ENCODE measurements around the gene ZNF592.

The ZNF592 gene

GRCh38 chr15:84800365-84800806, 52.0 kb downstream of the ZNF592 start:
- Histone ChIP-seq H3K9me3 (ENCODE audit: control insufficient read depth in 2 of 2, low read length in 2 of 2) (no peaks in the 10 kb centered on the region), H3K9ac (ENCODE audit: low read depth in 1 of 2, low read length in 2 of 2) (no peak overlapping the region), H3K4me3 (ENCODE audit: low read length in 2 of 2) (no peak overlapping the region), H3K27ac (ENCODE audit: low read depth in 2 of 2, low read length in 2 of 2) (no peak overlapping the region), H3K36me3 (ENCODE audit: control insufficient read depth in 2 of 2, insufficient read depth in 2 of 2, low read length in 2 of 2) (peaks cover 66 to 73% of the 10 kb centered on the region in 2 donors), H3K4me1 (ENCODE audit: control insufficient read depth in 2 of 2, insufficient read depth in 2 of 2, low read length in 2 of 2) (no peaks in the 10 kb centered on the region), H3K27me3 (ENCODE audit: control insufficient read depth in 2 of 2, insufficient read depth in 2 of 2, low read length in 2 of 2) (no peaks in the 10 kb centered on the region)

- Histone ChIP-seq H3K36me3 (ENCODE audit: control insufficient read depth in 2 of 2, insufficient read depth in 2 of 2, low read length in 2 of 2) (peaks cover 34 to 52% of the 10 kb centered on the region in 2 donors), H3K4me3 (ENCODE audit: low read length in 2 of 2) (no peak overlapping the region), H3K9me3 (ENCODE audit: control insufficient read depth in 2 of 2, low read length in 2 of 2) (no peaks in the 10 kb centered on the region), H3K27ac (ENCODE audit: low read depth in 2 of 2, low read length in 2 of 2) (no peak overlapping the region), H3K9ac (ENCODE audit: low read depth in 1 of 2, low read length in 2 of 2) (no peak overlapping the region), H3K4me1 (ENCODE audit: control insufficient read depth in 2 of 2, insufficient read depth in 2 of 2, low read length in 2 of 2) (no peaks in the 10 kb centered on the region), H3K27me3 (ENCODE audit: control insufficient read depth in 2 of 2, insufficient read depth in 2 of 2, low read length in 2 of 2) (no peaks in the 10 kb centered on the region)
These were observed 55.9 kb downstream of the ZNF592 start for GRCh38 chr15:84804005-84804900.

- Histone ChIP-seq H3K27ac (ENCODE audit: low read depth in 2 of 2, low read length in 2 of 2) (no peak overlapping the region), H3K27me3 (ENCODE audit: control insufficient read depth in 2 of 2, insufficient read depth in 2 of 2, low read length in 2 of 2) (no peaks in the 10 kb centered on the region), H3K9me3 (ENCODE audit: control insufficient read depth in 2 of 2, low read length in 2 of 2) (no peaks in the 10 kb centered on the region), H3K4me1 (ENCODE audit: control insufficient read depth in 2 of 2, insufficient read depth in 2 of 2, low read length in 2 of 2) (no peaks in the 10 kb centered on the region), H3K4me3 (ENCODE audit: low read length in 2 of 2) (no peak overlapping the region), H3K36me3 (ENCODE audit: control insufficient read depth in 2 of 2, insufficient read depth in 2 of 2, low read length in 2 of 2) (peaks cover 25 to 42% of the 10 kb centered on the region in 2 donors), H3K9ac (ENCODE audit: low read depth in 1 of 2, low read length in 2 of 2) (no peak overlapping the region)
These were observed 56.8 kb downstream of the ZNF592 start for GRCh38 chr15:84805221-84805620.

DNA sequence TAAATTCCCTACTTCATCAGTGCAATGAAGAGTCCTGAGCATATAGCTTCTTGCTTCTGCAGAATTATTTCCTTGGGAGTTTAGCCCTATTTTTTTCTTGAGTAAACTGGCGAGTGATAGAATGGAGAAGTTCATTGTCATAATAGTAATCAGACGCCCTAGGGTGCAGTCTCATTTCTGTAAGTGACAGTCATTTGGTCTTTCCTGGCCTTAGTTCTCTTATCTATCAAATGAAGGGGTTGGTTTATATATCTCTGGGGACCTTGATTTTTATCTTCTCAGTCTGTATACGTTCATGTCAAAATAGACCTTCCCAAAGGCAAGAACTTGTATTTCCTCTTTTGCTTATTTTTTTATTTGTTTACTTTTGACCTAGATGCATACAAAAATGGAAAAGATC, 58.8 kb downstream of the ZNF592 start:
- no peaks in the 10 kb centered on the region for H3K4me1 ChIP-seq (ENCODE audit: control insufficient read depth in 2 of 2, insufficient read depth in 2 of 2, low read length in 2 of 2)
- no peak overlapping the region for H3K4me3 ChIP-seq (ENCODE audit: low read length in 2 of 2)
- no peak overlapping the region for H3K9ac ChIP-seq (ENCODE audit: low read depth in 1 of 2, low read length in 2 of 2)
- no peaks in the 10 kb centered on the region for H3K9me3 ChIP-seq (ENCODE audit: control insufficient read depth in 2 of 2, low read length in 2 of 2)
- H3K36me3 ChIP-seq (ENCODE audit: control insufficient read depth in 2 of 2, insufficient read depth in 2 of 2, low read length in 2 of 2) = peaks cover 10 to 24% of the 10 kb centered on the region in 2 donors
- H3K27ac ChIP-seq (ENCODE audit: low read depth in 2 of 2, low read length in 2 of 2) = no peak overlapping the region
- no peaks in the 10 kb centered on the region for H3K27me3 ChIP-seq (ENCODE audit: control insufficient read depth in 2 of 2, insufficient read depth in 2 of 2, low read length in 2 of 2)

DNA sequence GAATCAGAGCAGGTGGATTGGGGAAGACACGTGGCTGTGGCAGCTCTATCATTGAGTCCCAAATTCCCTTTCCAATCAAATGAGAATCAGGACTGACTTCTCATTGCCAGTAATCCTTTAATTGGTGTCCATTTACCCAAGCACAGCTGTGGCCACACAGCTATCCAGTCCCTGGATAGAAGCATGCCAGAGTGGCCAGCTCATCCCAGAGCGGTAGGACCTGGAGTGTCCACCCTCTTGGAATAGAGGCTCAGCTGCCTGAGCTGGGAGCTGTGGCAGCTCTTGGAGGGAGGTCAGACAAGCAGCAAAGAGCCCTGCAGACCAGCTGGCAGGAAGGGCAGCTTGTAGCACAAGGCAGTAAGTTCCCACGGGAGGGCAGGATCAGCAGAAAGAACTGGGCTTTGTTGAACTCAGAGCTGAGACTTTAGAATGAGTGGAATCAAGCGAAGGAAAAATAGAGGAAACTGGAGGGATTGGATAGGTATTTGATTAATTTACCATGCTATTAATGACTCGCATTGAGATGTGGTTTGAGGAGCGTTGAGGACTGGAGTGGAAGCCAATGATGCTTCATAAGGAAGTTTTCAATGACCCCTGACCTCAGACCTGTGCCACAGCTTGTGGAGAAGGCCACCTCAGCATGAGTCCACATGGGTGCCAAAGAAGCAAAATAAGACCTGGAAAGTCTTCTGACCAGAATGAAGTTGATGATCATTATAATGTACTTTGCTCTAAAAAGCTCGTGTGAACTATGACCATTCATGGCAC, 61.9 kb downstream of the ZNF592 start:
- Histone ChIP-seq H3K9me3 (ENCODE audit: control insufficient read depth in 2 of 2, low read length in 2 of 2) (no peaks in the 10 kb centered on the region), H3K4me1 (ENCODE audit: control insufficient read depth in 2 of 2, insufficient read depth in 2 of 2, low read length in 2 of 2) (no peaks in the 10 kb centered on the region), H3K36me3 (ENCODE audit: control insufficient read depth in 2 of 2, insufficient read depth in 2 of 2, low read length in 2 of 2) (no peaks in the 10 kb centered on the region), H3K27ac (ENCODE audit: low read depth in 2 of 2, low read length in 2 of 2) (no peak overlapping the region), H3K27me3 (ENCODE audit: control insufficient read depth in 2 of 2, insufficient read depth in 2 of 2, low read length in 2 of 2) (no peaks in the 10 kb centered on the region), H3K4me3 (ENCODE audit: low read length in 2 of 2) (no peak overlapping the region), H3K9ac (ENCODE audit: low read depth in 1 of 2, low read length in 2 of 2) (no peak overlapping the region)

DNA sequence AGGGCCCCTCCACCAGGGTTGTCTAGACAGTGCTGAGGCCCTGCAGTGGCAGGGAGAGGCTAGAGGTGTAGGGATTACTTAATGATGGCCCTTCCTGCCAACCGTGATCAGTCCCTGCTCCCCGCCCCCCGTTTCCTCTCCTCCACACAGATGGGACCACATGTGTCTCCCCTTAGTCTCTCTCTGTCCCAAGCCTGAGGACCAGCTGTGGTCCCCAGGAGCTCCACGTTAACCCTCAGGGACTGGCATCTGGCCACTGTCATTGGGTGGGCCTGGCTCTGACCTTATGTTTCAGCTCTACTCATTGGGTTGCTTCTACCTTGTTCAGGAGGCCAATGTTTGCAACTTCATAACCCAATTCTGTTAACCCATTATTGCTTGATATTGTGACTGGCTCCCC, 62.8 kb downstream of the ZNF592 start:
- no peaks in the 10 kb centered on the region for H3K9me3 ChIP-seq (ENCODE audit: control insufficient read depth in 2 of 2, low read length in 2 of 2)
- no peaks in the 10 kb centered on the region for H3K27me3 ChIP-seq (ENCODE audit: control insufficient read depth in 2 of 2, insufficient read depth in 2 of 2, low read length in 2 of 2)
- H3K9ac ChIP-seq (ENCODE audit: low read depth in 1 of 2, low read length in 2 of 2) = no peak overlapping the region
- H3K36me3 ChIP-seq (ENCODE audit: control insufficient read depth in 2 of 2, insufficient read depth in 2 of 2, low read length in 2 of 2) = no peaks in the 10 kb centered on the region
- no peak overlapping the region for H3K4me3 ChIP-seq (ENCODE audit: low read length in 2 of 2)
- H3K4me1 ChIP-seq (ENCODE audit: control insufficient read depth in 2 of 2, insufficient read depth in 2 of 2, low read length in 2 of 2) = no peaks in the 10 kb centered on the region
- no peak overlapping the region for H3K27ac ChIP-seq (ENCODE audit: low read depth in 2 of 2, low read length in 2 of 2)

DNA sequence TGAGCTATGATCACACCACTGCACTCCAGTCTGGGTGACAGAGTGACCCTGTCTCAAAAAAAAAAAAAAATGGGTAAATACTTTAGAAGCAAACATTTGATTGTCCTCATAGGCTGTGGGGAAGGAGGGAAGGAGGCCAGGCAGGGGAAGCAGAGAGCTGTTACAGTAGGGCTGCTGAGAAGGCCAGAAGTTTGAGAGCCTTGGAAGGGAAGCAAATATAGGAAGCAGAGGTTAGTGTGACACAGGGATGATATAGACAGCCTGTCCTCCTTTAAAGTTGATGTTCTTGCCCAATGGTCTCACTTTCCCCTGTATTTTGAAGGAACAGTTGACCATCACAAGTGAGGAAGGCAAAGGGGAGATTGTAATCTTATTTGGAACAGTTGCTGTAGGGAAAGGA, 63.4 kb downstream of the ZNF592 start:
- Histone ChIP-seq H3K36me3 (ENCODE audit: control insufficient read depth in 2 of 2, insufficient read depth in 2 of 2, low read length in 2 of 2) (no peaks in the 10 kb centered on the region), H3K4me1 (ENCODE audit: control insufficient read depth in 2 of 2, insufficient read depth in 2 of 2, low read length in 2 of 2) (peaks cover 0 to 2% of the 10 kb centered on the region in 2 donors), H3K27ac (ENCODE audit: low read depth in 2 of 2, low read length in 2 of 2) (no peak overlapping the region), H3K9ac (ENCODE audit: low read depth in 1 of 2, low read length in 2 of 2) (no peak overlapping the region), H3K9me3 (ENCODE audit: control insufficient read depth in 2 of 2, low read length in 2 of 2) (no peaks in the 10 kb centered on the region), H3K27me3 (ENCODE audit: control insufficient read depth in 2 of 2, insufficient read depth in 2 of 2, low read length in 2 of 2) (no peaks in the 10 kb centered on the region), H3K4me3 (ENCODE audit: low read length in 2 of 2) (no peak overlapping the region)

GRCh38 chr15:84812842-84813241, 64.5 kb downstream of the ZNF592 start:
- Histone ChIP-seq H3K9me3 (ENCODE audit: control insufficient read depth in 2 of 2, low read length in 2 of 2) (no peaks in the 10 kb centered on the region), H3K4me1 (ENCODE audit: control insufficient read depth in 2 of 2, insufficient read depth in 2 of 2, low read length in 2 of 2) (peaks cover 0 to 3% of the 10 kb centered on the region in 2 donors), H3K9ac (ENCODE audit: low read depth in 1 of 2, low read length in 2 of 2) (no peak overlapping the region), H3K4me3 (ENCODE audit: low read length in 2 of 2) (no peak overlapping the region), H3K27me3 (ENCODE audit: control insufficient read depth in 2 of 2, insufficient read depth in 2 of 2, low read length in 2 of 2) (no peaks in the 10 kb centered on the region), H3K27ac (ENCODE audit: low read depth in 2 of 2, low read length in 2 of 2) (no peak overlapping the region), H3K36me3 (ENCODE audit: control insufficient read depth in 2 of 2, insufficient read depth in 2 of 2, low read length in 2 of 2) (no peaks in the 10 kb centered on the region)

- Histone ChIP-seq H3K4me3 (ENCODE audit: low read length in 2 of 2) (no peak overlapping the region), H3K9ac (ENCODE audit: low read depth in 1 of 2, low read length in 2 of 2) (no peak overlapping the region), H3K4me1 (ENCODE audit: control insufficient read depth in 2 of 2, insufficient read depth in 2 of 2, low read length in 2 of 2) (peaks cover 0 to 3% of the 10 kb centered on the region in 2 donors), H3K27me3 (ENCODE audit: control insufficient read depth in 2 of 2, insufficient read depth in 2 of 2, low read length in 2 of 2) (no peaks in the 10 kb centered on the region), H3K9me3 (ENCODE audit: control insufficient read depth in 2 of 2, low read length in 2 of 2) (no peaks in the 10 kb centered on the region), H3K36me3 (ENCODE audit: control insufficient read depth in 2 of 2, insufficient read depth in 2 of 2, low read length in 2 of 2) (no peaks in the 10 kb centered on the region), H3K27ac (ENCODE audit: low read depth in 2 of 2, low read length in 2 of 2) (no peak overlapping the region)
These were observed 65.0 kb downstream of the ZNF592 start for GRCh38 chr15:84813435-84813834.

DNA sequence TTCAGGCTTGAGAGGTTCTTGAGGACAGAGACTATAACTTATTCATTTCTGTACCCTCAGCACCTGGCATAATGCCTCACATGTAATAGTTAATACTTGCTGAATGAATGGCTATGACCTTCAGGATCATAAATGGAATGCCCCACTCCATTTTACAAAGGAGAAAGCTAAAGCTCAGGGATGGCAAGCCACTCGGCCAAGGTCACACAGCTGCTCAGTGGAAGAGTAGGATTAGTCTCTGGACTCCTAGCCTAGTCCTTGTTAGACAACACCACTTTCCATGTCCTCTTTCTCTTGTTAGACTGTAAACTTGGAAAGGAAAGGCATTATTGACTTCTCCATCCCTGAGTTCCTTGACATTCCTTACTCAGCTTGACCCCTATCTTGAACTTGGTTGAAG, 65.5 kb downstream of the ZNF592 start:
- no peak overlapping the region for H3K27ac ChIP-seq (ENCODE audit: low read depth in 2 of 2, low read length in 2 of 2)

More for the DNA sequence above, 65.5 kb downstream of the ZNF592 start:
- Histone ChIP-seq H3K27me3 (ENCODE audit: control insufficient read depth in 2 of 2, insufficient read depth in 2 of 2, low read length in 2 of 2) (no peaks in the 10 kb centered on the region), H3K9me3 (ENCODE audit: control insufficient read depth in 2 of 2, low read length in 2 of 2) (no peaks in the 10 kb centered on the region), H3K36me3 (ENCODE audit: control insufficient read depth in 2 of 2, insufficient read depth in 2 of 2, low read length in 2 of 2) (no peaks in the 10 kb centered on the region), H3K9ac (ENCODE audit: low read depth in 1 of 2, low read length in 2 of 2) (no peak overlapping the region), H3K4me3 (ENCODE audit: low read length in 2 of 2) (no peak overlapping the region), H3K4me1 (ENCODE audit: control insufficient read depth in 2 of 2, insufficient read depth in 2 of 2, low read length in 2 of 2) (peaks cover 0 to 3% of the 10 kb centered on the region in 2 donors)
